WTC11 (cell line): ENCODE measurements around the gene CTAG1B. TPM values are rescaled to one million over a fixed set of nuclear protein-coding genes. Genes with fewer than 3 reads are reported as not detected.
"Not testable (repeated sequence)": the region's sequence is repeated elsewhere in the genome, so short reads cannot be mapped to it uniquely, and the experiment has no call there.

Source experiments
- ATAC-seq: fragments of 200-7000 bp; cut with Tn5 transposase; 2 replicates; pipeline ENCODE4 v1.10.0; 2021; ENCODE audit warnings: mild to moderate bottlenecking, moderate library complexity
- CTCF ChIA-PET: fragments of 300-600 bp; sonication (Branson Sonifier 250); formaldehyde crosslinking; loops from one replicate; lab custom pipeline; 2021; ENCODE audit warnings: antibody characterized with exemption; lab: Charles Lee
- POLR2A ChIA-PET: fragments of 350-600 bp; sonication (Branson Sonifier 250); formaldehyde crosslinking; loops from one replicate; lab custom pipeline; 2021; ENCODE audit warnings: antibody characterized with exemption; lab: Charles Lee
- DNase-seq: peaks from one replicate; pipeline ENCODE4 v3.0.0; 2021; ENCODE audit warnings: low spot score
- H3K27ac Mint-ChIP-seq: 2 replicates; pipeline ENCODE4 v1.8.0; 2021; ENCODE audit warnings: mixed read lengths
- H3K27me3 Mint-ChIP-seq: 2 replicates; pipeline ENCODE4 v1.8.0; 2021; ENCODE audit warnings: low read depth, mild to moderate bottlenecking, moderate library complexity, mixed read lengths
- H3K36me3 Mint-ChIP-seq: 2 replicates; pipeline ENCODE4 v1.8.0; 2021; ENCODE audit warnings: mixed read lengths
- H3K4me1 Mint-ChIP-seq: 2 replicates; pipeline ENCODE4 v1.8.0; 2022; ENCODE audit warnings: mixed read lengths
- H3K4me3 Mint-ChIP-seq: 2 replicates; pipeline ENCODE4 v1.8.0; 2021; ENCODE audit warnings: mild to moderate bottlenecking, moderate library complexity, mixed read lengths
- H3K9me3 Mint-ChIP-seq: 2 replicates; pipeline ENCODE4 v1.8.0; 2021; ENCODE audit warnings: mixed read lengths
- GABPB1 ChIP-seq: sonication (generic); formaldehyde crosslinking; IDR thresholded peaks from 2 replicates; pipeline ENCODE4 v1.8.1; 2023; ENCODE audit warnings: mild to moderate bottlenecking, missing genetic modification reagents
- IRF2 ChIP-seq: sonication (generic); formaldehyde crosslinking; IDR thresholded peaks from 2 replicates; pipeline ENCODE4 v1.8.0; 2022; ENCODE audit warnings: low read depth, missing genetic modification reagents, borderline replicate concordance
- JAZF1 ChIP-seq: fragments of 250-450 bp; sonication (Bioruptor Pico); IDR thresholded peaks from 2 replicates; pipeline ENCODE4 v1.9.0; 2021; ENCODE audit warnings: moderate library complexity, mild to moderate bottlenecking, inconsistent platforms
- MXD4 ChIP-seq: fragments of 250-450 bp; sonication (Bioruptor Pico); IDR thresholded peaks from 2 replicates; pipeline ENCODE4 v1.8.0; 2021; ENCODE audit warnings: mild to moderate bottlenecking, moderate library complexity, borderline replicate concordance
- NFYB ChIP-seq: sonication (generic); formaldehyde crosslinking; conservative IDR thresholded peaks from 2 replicates; pipeline ENCODE4 v1.8.0; 2022; ENCODE audit warnings: low read depth, missing genetic modification reagents
- NR1H2 ChIP-seq: sonication (generic); formaldehyde crosslinking; IDR thresholded peaks from 2 replicates; pipeline ENCODE4 v1.9.0; 2021; ENCODE audit warnings: mild to moderate bottlenecking, moderate library complexity, missing genetic modification reagents
- NR3C1 ChIP-seq: sonication (generic); formaldehyde crosslinking; conservative IDR thresholded peaks from 2 replicates; pipeline ENCODE4 v1.8.1; 2023; ENCODE audit warnings: low read depth, mild to moderate bottlenecking, missing genetic modification reagents
- PRRX2 ChIP-seq: fragments of 250-450 bp; sonication (Bioruptor Pico); IDR thresholded peaks from 2 replicates; pipeline ENCODE4 v1.8.0; 2021; ENCODE audit warnings: mild to moderate bottlenecking
- SP1 ChIP-seq: sonication (generic); formaldehyde crosslinking; conservative IDR thresholded peaks from 2 replicates; pipeline ENCODE4 v1.8.1; 2022; ENCODE audit warnings: missing genetic modification reagents
- TEAD1 ChIP-seq: sonication (generic); formaldehyde crosslinking; IDR thresholded peaks from 2 replicates; pipeline ENCODE4 v1.8.0; 2022; ENCODE audit warnings: mild to moderate bottlenecking, missing genetic modification reagents
- ZNF281 ChIP-seq: sonication (generic); formaldehyde crosslinking; IDR thresholded peaks from 2 replicates; pipeline ENCODE4 v1.8.0; 2023; ENCODE audit warnings: mild to moderate bottlenecking, missing genetic modification reagents
- total RNA-seq: library from RNA; stranded (reverse); gene quantifications from 3 replicates; pipeline ENCODE4 v1.2.3, GENCODE V29; 2021
- TF ChIP-seq, protein P1 (sequence below): fragments of 250-450 bp; sonication (Bioruptor Pico); conservative IDR thresholded peaks from 2 replicates; pipeline ENCODE4 v1.9.0; 2021; ENCODE audit warnings: mild to moderate bottlenecking

Gene CTAG1B
- total RNA-seq, 1 experiment from 2014 or later: not detected

DNA sequence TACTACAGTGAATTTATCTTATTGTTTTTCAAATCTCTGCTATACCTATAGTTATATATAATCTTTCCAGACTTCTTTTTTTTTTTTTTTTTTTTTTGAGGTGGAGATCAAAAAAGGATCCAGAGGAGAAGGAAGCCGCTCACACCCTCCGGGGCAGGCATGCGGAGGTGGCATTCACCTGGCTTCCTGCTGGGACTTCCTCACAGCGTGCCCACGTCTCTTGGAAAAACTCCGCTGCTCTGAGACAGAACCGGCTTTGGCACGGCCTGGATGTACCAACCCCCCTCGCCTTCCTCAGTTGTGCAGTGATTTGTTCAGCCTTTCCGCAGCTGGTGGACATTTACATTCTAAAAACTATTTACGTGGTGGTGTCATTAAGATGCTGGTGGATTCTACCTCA, 11.1 kb downstream of the CTAG1B start:
- CTCF ChIA-PET, H3K9me3 Mint-ChIP-seq: not testable (repeated sequence)

GRCh38 chrX:154607370-154607769, 11.7 kb downstream of the CTAG1B start:
- Mint-ChIP-seq H3K9me3 (no peaks in the 10 kb centered on the region), H3K27ac (no peak overlapping the region), H3K36me3 (no peaks in the 10 kb centered on the region), H3K4me1 (peaks cover 28% of the 10 kb centered on the region), H3K27me3 (no peaks in the 10 kb centered on the region; the same call in 1 of the 2 replicates)
- no peak for DNase-seq
- POLR2A ChIA-PET: no interaction called here
- TF ChIP-seq GABPB1 (CRISPR knock-in tag): peak; percentile 88
- no peak for TF ChIP-seq JAZF1 (CRISPR knock-in tag)
- TF ChIP-seq, all 79 proteins: peak for 1
- H3K4me3 Mint-ChIP-seq: no peak overlapping the region
- no peak for ATAC-seq
- CTCF ChIA-PET: no interaction called here

More for the DNA sequence above, 11.1 kb downstream of the CTAG1B start:
- H3K27ac Mint-ChIP-seq, H3K27me3 Mint-ChIP-seq, DNase-seq, POLR2A ChIA-PET, ATAC-seq, H3K4me3 Mint-ChIP-seq, H3K36me3 Mint-ChIP-seq: not testable (repeated sequence)
- peaks cover 28% of the 10 kb centered on the region for H3K4me1 Mint-ChIP-seq

- H3K36me3 Mint-ChIP-seq: no peaks in the 10 kb centered on the region
- no peak for DNase-seq
- ChIA-PET CTCF (no interaction called here), POLR2A (no interaction called here)
- H3K9me3 Mint-ChIP-seq: no peaks in the 10 kb centered on the region
- ATAC-seq: no peak
- H3K27me3 Mint-ChIP-seq: no peaks in the 10 kb centered on the region; the same call in 1 of the 2 replicates
- H3K27ac Mint-ChIP-seq: no peak overlapping the region
- peaks cover 28% of the 10 kb centered on the region for H3K4me1 Mint-ChIP-seq
- no peak for TF ChIP-seq NFYB (CRISPR knock-in tag)
- TF ChIP-seq, all 79 proteins: peak for 0
- no peak overlapping the region for H3K4me3 Mint-ChIP-seq
These were observed 13.5 kb downstream of the CTAG1B start for GRCh38 chrX:154605566-154605965.

DNA sequence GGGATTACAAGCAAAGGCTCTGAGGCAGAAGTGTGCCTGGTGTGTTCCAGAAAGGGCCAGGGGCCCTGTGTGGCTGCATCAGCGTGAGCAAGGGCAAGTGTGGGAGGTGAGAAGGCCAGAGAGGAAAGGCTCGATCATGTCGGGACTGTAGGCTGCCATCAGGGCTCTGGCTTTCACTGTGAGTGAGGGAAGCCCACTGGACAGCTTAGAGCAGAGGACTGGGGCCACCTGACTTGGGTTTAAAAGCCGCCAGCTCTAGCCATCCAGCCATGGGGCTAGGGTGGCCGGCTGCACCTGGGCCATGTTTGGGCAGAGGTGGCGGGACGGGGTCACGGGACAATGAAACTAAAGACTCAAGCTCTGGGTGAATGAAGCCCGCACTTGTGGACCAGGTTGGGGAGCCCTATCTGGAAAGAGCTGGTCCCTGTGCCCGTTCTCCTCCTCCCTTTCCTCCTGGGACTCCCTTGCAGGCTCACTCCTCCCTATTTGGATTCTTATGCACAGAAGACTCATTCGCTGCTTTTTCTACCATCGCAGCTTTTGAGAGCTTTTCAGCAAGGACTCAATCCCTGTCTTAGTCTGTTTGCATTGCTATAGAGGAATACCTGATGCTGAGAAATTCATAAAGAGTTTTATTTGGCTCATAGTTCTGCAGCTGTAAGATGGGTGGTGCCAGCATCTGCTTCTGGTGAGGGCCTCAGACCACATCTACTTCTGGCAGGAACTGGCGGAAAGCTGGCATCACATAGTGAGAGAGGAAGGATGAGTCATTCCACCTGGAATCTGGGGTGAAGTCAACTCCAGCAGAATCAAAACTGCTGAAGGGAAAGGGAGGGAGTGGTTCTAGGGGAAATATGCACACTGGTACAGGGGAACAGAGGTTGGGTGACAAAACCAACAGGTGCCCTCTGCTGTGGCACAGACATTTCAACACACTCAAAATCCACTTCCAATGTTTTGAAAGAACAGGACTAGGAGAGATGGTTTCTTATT, 15.3 kb downstream of the CTAG1B start:
- H3K4me1 Mint-ChIP-seq: peaks cover 17% of the 10 kb centered on the region
- TF ChIP-seq NR3C1 (CRISPR knock-in tag): no peak
- TF ChIP-seq TEAD1 (CRISPR knock-in tag): no peak
- no peak for TF ChIP-seq NR1H2 (CRISPR knock-in tag)
- no peak for TF ChIP-seq SP1 (CRISPR knock-in tag)
- TF ChIP-seq IRF2 (CRISPR knock-in tag): no peak
- no peak for TF ChIP-seq PRRX2 (CRISPR knock-in tag)
- TF ChIP-seq, protein P1, sequence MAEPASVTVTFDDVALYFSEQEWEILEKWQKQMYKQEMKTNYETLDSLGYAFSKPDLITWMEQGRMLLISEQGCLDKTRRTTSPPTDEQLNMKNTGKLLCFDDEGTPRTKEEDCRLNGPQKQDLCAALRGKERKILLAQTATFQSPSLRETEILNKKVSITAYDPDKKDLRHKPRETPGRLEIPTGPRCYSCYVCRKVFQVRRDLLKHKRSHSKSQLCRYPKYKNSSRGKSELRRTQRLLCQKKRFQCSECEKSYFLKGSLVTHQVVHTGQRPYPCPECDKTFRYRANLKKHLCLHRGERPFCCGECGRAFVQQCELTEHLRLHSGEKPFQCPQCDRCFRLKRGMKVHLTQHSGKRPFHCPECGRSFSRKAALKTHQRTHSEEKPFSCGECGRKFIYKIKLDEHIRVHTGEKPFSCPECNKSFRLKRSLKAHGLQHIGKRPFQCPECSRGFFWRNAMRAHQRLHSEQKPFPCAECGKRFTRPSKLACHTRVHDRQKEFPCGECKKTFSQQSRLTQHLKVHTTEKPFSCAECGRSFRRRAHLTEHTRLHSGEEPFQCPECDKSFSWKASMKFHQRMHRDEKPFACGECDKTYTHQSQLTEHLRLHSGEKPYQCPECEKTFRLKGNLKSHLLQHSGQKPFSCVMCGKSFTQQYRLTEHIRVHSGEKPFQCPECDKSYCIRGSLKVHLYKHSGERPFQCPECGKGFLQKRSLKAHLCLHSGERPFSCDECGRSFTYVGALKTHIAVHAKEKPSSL (CRISPR knock-in tag): no peak
- TF ChIP-seq ZNF281 (CRISPR knock-in tag): no peak
- TF ChIP-seq MXD4 (CRISPR knock-in tag): no peak
- ChIA-PET POLR2A (no interaction called here), CTCF (no interaction called here)
- no peak overlapping the region for H3K4me3 Mint-ChIP-seq
- no peak overlapping the region for H3K27ac Mint-ChIP-seq
- ATAC-seq (no peak), DNase-seq (no peak)
- H3K9me3 Mint-ChIP-seq: no peaks in the 10 kb centered on the region
- H3K27me3 Mint-ChIP-seq: no peaks in the 10 kb centered on the region; the same call in 1 of the 2 replicates
- no peaks in the 10 kb centered on the region for H3K36me3 Mint-ChIP-seq
